HG03520 (cell line): ENCODE results near the gene ENO3.

Source experiments
- ATAC-seq: cut with Tn5 transposase; IDR thresholded peaks from one replicate; pipeline ENCODE4 v1.9.1; 2021; ENCODE audit warnings: mild to moderate bottlenecking, moderate library complexity; ENCODE audit not compliant: unreplicated experiment

ENO3 gene

DNA sequence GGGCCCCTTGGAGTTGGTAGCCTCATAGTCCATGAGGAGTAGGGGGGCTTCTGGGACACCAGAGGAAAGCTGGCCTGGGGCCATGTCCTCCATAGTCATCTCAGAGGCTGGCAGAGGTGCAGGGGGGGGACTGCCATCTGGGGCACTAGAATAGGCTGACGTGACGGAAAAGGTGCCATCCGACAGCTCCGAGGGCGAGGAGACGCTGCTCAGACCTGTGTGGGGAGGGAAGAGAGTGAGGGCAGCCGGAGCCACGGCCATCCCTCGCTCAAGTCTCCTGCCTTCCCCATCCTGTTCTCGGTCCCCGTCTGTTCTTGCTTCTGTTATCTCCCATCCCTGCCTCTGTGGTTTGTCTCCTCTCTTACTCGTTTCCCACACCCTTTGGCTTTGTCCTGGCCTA, 21.4 kb downstream of the ENO3 start:
- ATAC-seq = no peak

DNA sequence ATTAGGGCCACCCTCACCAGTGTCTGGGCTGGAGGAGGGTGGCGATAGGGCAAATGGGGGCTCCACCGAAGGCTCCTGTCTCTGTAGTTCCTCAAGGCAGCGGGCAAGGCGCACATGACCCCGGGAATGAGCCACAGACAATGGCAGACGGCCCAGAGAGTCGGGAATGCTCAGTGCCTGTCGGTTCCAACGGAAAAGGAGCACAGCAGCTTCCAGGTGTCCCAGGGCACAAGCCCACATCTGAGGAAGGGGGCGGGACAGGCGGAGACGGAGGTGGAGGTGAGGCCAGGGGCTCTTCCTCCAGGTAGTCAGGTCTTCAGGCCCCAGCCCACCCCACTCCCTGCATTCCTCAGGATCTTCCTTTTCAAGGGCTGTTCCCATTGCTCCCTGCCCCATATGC, 21.8 kb downstream of the ENO3 start:
- ATAC-seq = no peak

DNA sequence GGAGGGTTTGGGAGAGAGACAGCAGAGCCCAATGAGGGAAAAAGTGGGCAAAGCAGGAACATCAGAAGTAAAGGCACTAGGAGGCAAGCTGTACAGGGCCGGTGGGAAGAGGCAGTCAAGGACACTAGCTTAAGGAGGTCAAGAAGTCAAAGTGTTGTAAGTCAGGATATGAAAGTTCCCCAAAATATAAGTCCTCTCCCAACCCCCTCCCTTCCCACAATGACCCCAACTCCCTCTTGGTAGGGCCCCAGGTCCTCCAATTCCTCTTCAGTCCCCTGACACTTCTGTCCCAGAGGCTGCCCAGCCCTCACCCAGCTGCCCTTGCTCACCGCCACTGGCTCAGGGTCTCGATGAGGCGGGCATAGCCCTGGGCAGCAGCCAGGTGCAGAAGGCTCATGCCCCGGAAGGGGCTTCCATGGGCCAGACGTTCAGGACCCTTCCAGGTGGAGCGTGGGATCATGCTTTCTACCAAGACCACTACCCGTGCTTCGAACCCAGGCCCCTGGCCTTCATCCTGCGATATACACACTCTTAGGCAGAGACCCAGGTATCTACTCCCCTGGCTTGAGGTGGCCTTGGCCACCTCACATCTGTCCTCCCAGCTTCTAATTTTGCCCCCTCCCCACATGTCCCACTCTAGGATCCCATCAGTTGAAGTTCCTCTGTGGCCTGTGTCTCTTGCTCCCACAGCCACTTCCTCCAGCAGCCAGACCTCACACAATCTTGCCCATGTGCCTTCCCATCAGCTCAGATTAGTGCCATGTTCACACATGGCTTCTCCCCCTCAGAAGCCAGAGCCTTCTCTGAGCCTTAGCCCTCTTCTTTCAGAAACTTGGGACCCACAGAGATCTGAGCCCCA, 22.6 kb downstream of the ENO3 start:
- no peak for ATAC-seq

DNA sequence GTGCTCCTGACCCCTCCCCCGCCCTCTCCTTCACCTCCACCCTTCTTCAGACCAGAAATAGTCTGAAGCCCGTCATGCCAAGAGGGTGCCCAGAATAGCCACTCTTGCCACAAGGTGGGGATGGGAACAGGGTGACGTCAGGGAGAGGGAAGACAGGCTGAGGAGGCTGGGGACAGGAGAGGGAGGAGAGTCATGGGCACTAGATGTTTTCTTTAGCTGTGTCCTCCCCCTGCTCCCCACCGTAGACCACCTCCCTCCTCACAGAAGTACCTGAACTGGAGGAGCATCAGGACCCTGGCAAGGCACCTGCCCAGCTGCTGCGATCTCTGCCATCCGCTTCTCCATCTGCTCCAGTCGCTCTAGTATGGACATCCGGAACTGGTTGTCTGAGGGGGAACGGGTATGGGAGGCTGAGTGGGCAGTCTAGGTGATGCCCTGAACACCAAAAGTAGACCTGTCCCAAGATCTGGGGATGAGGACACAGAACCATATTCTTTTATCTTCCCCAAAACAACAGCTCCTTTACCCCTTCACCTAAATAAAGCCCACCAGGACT, 23.3 kb downstream of the ENO3 start:
- ATAC-seq = no peak

DNA sequence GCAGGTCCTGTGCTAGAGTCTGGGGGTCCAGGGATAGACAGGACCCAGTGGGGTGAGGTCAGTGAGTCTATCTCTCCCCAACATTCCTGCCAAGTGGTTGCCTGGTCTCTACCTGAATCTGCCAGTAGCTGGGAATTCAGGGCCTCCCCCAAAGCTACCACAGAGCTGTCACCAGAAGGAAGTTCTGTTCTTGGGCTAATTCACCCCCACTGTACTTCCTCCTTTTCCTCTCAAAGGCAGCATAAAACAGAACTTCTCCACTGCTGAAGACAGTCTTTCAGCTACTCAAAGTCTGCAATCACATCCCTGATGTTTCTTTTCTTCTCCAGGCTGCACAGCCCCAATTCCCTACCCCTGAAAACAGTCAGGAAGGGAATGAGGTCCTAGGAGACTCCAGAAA, 27.8 kb downstream of the ENO3 start:
- ATAC-seq = no peak

DNA sequence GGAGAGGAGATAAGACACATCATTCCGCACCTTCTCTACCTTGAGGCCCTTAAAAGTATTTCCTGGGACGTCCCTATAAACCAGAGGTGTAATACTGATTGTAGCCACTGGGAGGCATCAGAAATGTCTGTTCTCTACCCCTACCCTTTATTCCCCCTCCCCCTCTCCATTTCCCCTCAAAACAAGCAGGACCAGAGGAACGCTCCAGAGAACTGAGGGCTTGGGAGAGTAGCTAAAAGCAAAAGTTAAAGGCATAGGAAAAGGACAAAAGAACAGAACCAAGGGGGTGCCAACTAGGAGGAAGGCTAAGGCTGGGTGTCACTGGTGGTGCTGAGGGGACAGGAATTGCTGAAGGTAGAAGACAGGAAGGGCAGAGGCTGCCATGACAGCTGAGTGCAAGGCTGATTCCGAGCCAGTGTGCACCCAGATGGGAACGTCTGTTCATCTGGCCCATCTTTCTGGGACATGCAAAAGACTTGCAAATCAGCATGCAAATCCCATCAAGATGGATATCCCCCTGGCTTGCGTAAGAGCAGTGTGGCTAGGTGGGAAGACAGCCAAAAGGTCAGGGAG, 29.8 kb downstream of the ENO3 start:
- ATAC-seq = no peak

DNA sequence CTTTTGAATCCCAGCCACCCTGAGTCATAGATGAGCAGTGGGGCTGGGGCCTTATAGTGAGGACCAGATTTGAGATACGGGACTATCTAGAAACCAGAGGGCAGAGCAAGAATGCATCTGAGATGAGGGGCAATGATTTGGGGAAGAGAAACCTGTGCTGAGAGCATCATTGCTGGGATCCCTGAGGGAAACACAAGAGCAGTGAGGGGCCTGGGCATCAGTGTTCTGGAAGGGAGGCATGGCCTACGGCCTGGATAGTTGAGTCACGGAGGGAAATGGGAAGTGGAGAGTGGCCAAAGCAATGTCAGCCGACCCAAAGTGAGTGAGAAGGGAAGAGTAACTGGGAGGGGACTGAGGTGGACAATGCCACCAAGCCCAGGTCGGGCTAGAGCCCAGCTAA, 31.4 kb downstream of the ENO3 start:
- ATAC-seq = no peak

DNA sequence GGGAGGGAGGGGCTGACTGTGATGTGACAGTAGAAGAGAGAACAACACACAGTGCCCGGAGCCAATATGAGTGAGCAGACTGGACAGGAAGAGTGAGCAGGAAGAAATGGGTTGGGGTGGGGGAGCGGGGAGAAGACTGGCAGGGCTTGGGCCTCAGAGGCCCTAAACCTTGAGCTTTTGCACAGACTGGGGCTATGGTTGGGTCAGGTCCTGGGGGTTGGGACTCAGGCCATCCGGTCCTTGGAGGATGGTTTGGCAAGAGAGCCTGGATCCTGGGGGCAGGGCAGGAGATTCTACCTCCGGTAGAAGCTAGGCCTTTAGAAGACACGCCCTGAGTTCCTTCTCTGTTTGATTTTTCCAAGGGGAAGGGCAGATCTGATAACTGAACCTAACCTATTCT, 35.5 kb downstream of the ENO3 start:
- ATAC-seq = no peak

DNA sequence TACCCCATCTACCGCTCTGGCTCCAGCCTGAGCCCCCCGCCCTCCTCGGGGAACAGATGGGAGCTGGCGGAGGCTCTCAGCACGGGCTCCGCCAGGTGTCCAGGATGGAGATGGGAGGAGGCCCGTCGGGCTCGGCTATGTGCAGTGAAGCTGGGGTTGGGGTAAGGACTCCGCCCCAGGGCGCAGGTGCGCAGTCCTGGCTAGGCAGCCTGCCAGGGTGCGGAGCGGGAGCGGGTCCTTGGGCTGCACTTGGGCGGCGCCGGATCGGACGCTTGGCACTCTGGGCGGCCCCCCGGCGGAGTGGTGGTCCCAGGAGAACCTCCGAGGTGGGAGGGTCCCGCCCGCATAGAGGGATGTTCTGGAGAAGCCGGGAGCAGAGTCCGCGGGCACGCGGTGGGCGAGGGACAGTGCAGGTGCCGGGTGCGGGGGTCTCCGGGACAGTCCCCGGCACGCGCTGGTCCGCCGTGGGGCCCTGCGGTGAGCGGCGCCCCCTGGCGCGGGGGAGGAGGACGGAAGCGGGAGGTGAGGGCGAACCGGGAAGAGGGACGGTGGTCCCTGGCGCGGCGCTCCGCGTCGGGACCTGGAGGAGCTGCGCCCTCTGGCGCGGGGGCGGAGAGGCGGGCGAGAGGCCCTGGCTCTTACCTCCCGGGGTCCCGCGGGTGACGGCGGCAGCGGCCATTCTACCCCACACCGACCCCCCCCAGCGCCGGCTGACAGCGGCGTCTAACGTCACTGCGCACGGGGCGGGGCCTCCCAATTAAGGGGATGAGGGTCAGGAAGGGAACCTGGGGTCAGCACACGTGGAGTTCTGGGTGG, 36.2 kb downstream of the ENO3 start, which contains the start of gene CAMTA2:
CAMTA2 (minus strand) TSS at position 725 of the 816 bp plus-strand sequence. CDS start 1,453 bp downstream, outside the sequence.
- peak; percentile 45 for ATAC-seq

DNA sequence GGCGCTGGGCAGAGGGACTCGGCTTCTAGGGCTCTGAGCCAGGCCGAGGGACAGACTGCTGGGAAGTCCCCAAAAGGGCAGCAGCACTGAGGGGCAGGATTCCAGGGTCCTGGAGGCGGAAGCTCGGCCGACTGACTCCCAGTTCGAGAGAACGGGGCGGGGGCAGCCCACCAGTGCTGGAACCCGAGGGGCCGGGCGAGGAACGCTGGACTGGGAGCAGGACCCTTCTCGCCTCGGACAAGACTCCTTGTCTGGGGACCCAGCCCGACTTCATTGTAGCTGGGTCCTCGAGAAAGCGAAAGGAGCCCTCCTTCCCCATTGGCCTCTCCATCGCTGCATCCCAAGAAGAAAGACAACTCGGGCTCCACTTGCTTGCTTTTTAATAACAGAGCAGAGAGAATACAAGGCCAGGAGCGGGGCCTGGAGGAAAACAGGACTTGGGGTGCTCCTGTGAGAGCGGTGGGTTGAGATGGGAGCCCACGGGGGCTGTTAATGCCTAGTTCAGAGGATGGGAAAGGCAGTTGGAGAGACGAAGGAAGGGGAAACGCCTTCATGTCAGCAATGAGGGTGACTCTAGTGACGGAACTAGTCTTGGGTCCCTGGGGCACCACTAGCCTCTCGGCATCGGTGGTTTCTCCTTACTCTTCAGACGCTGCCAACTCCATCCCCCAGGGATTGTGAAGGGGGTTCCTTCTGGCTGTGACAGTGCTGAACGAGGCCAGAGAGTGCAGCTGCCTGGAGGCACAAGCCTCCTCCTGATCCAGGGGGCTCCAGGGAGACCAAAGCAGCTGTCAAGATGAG, 37.0 kb downstream of the ENO3 start:
- no peak for ATAC-seq

DNA sequence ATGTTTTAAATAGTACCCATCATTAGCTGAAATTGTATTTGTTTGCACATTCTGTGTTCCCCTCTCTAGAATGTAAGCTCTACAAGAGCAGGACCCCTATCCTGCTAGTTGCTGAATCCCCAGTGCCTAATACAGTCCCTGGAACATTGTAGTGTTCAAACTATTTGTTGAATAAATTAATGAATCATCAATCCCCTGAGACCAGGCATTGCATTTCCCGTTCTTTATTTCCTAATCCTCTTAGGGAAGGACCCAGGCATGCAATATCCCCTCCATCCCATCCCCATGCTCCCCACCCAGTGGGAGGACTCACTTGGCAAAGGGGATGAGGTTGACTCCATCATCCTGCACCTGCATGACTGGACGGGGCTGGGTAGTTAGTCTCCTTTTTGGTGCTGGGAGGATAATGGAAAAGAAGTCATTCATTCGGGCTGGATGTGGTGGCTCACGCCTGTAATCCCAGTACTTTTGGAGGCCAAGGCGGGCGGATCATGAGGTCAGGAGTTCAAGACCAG, 43.2 kb downstream of the ENO3 start:
- no peak for ATAC-seq

DNA sequence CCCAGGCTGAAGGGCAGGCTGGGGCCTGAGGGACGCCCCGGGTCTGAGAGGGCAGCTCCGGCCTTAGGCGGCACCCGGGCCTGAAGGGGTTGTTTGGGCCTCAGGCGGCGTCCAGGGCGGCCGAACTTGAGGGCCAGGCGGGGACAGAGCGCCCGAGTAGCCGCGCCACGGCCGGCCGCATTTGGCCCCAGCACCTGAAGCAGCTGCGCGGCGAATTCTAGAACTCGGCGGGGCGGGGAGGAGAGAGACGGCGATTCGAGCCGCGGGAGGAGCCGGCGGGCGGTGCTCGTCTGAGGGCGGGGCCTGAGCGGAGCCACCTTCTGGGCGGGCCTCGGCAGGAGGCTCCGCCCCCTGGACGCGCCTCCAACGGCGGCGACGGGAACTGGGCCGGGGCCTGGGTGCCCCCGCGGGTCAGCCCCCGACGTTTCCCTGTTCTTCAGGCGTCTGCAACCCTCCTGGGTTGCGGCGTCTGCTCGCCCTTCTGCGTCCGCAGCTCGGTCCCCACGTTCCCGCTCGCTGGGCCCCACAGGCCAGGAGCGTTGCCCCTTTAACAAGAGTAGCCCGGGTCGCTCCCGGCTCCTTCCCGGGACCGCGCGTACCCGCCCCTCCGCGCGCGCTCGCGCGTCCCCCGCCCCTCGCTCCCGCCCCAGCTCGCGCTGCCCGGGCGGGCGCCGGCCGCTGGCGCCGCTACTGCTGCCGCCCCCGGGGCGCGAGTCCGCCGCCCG, 46.5 kb downstream of the ENO3 start, which contains the start of the genes INCA1 and KIF1C:
INCA1 (minus strand) TSS at position 221 of the 725 bp plus-strand sequence. CDS start 3,085 bp downstream, outside the sequence.
KIF1C (plus strand) TSS at position 649 of the 725 bp plus-strand sequence. CDS start 2,297 bp downstream, outside the sequence.
- ATAC-seq = peak; percentile 65

DNA sequence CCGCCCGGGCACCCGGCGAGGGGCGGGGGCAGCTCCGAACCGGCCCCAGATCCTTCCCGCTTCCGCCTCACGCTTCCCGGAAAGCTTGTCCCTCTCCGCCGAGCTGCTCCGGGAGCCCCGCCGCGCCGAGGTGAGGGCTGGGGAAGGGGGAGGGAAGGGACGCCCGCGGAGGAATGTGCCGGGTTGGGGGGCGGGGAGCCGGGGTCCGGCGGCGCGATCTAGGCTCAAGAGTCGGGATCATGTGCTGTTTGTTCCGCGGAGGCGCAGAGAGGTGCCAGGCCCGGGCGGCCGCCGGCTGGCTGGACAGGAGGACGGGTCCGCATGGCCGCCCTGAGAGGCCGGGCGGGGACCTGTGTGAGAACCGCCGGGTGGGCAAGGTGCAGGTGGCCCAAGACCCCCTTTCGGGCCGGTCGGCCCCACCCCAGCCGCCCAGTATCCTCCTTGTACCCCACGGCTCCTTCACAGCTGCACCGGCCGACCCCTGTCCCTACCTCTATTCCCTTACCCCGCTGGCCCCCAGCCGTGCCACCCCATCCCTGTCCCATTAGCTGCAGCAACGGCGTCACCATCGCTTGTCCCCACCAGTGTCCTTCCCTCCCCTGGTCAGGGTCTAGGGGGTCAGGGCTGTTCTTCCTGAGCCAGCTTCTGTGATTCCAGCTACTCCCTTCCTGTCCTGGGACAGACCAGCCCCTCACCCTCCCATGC, 47.3 kb downstream of the ENO3 start:
- ATAC-seq = no peak

DNA sequence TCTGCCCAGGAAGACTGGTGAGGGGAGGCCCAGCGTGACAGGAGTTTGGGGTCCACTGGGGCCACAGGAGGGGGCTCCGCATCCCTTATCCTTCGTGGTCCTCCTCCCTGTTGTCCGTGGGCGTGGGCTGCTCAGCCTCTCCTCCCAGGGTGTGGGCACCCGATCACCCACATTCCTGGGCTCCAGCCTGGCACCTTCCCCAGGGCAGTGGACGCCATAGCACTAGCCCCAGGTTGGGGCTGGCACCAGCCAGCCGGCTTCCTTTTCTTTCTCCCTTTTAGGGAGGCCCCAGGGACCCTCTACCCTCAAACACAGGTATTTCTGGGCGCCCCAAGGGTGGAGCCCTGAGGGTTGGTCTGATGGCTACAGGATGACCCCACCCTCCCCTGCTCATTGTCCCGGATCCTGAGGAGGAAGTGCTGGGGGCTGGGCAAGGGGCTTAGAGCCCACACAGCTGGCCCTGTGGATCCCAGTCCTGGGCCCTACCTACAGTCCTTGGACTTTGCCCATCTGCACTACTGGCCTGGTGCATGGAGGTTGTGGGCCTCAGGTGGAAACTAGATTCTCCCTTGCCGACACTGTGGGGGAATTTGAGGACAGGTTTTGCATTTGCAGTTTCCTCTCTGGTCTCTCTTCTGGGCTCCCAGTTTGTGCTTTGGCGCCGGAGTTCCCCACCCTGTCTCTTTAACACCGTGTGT, 48.0 kb downstream of the ENO3 start:
- ATAC-seq = no peak

DNA sequence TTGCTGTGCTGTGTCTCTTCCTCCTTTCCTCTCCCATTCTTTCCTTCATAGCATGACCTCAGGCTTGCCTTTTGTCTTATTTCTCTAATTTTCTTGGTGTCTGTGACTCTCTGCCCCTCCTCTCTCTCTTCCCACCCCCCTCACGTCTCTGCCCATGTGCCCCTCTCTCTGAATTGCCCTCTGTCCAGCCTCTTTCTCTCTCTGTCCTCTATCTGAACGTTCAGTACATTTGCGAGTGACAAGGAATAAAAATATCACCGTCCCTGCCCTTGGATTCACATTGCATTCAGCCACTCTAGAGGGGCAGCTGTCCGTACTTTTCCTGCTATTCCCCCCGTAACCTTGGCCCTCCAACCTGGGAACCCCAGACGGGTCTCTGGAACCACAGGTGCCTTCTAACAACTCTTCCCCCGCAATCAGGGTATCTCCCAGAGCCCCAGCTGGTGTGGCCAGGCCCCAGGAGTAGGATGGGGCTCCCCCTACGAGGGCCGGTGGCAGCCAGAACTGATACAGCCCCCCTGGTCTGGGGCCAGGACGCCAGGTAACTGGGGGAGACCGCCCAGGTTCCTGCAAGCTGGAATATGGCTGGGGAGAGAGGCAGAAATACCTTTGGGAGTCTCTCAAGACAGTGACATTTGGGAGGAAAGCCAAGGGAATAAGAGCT, 48.6 kb downstream of the ENO3 start:
- no peak for ATAC-seq

DNA sequence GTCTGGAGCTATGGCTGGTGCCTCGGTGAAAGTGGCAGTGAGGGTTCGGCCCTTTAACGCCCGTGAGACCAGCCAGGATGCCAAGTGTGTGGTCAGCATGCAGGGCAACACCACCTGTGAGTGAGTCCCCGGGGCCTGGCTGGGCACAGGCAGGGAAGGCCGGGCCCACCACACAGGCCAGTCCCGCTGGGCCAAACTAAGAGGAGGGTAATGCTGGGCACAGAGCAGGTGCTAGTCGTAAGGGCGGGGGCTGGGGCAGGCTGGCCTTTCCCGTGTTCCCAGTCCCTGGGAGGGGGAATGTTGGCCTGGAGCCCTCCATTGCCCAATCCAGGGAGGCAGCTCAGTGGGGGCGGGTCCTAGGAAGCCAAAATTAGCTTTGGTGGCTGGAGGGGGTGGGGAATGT, 49.3 kb downstream of the ENO3 start:
- ATAC-seq = no peak

DNA sequence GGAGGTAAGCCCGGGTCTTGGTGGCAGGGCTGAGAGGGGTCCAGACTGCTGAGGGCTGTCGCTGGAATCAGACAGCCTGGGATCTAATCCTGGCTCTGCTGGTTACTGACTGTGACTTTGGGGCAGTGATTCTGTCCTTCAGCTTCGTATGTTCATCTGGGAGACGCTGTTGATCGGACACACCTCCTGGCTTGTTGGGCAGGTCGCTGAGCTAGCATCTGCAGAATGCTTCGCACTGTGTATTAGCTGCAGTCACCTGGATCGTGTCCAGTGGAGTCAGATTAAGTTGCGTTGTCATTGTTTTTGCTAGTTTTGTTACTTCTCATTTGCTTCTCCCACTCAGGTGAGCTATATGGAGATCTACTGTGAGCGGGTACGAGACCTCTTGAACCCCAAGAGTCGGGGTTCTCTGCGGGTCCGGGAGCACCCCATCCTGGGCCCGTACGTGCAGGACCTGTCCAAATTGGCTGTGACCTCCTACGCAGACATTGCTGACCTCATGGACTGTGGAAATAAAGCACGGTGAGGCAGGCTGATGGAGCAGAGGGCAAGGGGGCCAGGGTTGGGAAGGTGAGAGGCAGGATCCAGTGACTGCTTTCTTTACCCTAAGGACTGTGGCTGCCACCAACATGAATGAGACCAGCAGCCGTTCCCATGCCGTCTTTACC, 51.3 kb downstream of the ENO3 start:
- no peak for ATAC-seq
